ENCODE data around the gene CNKSR1. TPM values are rescaled to one million over a fixed set of nuclear protein-coding genes. Genes with fewer than 3 reads are reported as not detected.

CNKSR1 gene
- total and polyA plus RNA-seq, 2 of the 8 experiments (the other 6 are each of a cell fraction or from before 2014, with no cell fraction given): 13.9 to 14.5 TPM

DNA sequence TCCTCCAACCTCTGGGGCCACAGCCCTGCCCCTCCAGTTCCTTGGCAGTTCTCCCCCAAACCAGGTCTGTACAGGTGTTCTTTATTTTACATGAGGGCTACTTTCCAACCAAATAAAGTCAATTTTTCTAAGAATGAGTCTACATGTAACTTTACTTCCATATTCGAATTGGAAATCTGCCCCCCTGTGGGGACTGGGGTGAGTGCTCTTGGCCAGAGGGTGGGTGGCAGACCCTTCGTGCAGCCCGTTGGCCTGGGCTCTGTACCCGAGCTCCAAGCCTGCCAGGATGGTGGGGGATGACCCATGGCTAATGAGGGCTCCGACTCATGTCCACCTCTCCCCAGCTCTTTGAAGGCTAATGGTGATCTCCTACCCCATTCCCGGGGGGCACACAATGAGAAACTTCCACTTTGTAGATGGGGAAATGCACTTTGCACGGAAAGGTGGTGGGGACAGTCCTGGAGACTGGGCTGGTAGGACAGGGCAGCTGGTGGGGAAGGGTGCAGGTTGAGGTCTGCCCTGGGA, 12.5 kb downstream of the CNKSR1 start:
- 92% methylated on average over 7 of the region's 7 CpGs; no CpG with 5 or more reads in 1 of the 2 experiments for WGBS, 2 experiments (ENCODE audit: extremely low coverage in 1 of 2, insufficient coverage in 1 of 2, insufficient read length in 1 of 2, insufficient replicate concordance in 2 of 2, low coverage in 1 of 2, low lambda C conversion rate in 2 of 2, missing lambda C conversion rate in 1 of 2)
- H3K23ac ChIP-seq (ENCODE audit: insufficient read length): no peak overlapping the region
- no peaks in the 10 kb centered on the region for H3K23me2 ChIP-seq (ENCODE audit: low read depth, low read length)
- H2BK20ac ChIP-seq (ENCODE audit: low read length): no peak overlapping the region
- H4K91ac ChIP-seq (replicated peaks; ENCODE audit: insufficient read length, low read length): peak overlapping the region; percentile 67
- H2BK15ac ChIP-seq (ENCODE audit: low read length): no peak overlapping the region
- H2BK120ac ChIP-seq (replicated peaks; ENCODE audit: low read depth, low read length): no peak overlapping the region
- no peak for FAIRE-seq
- H4K20me1 ChIP-seq (replicated peaks in 1 of 2; ENCODE audit: control insufficient read depth in 1 of 2, insufficient read depth in 2 of 2, low read length in 2 of 2): no peaks in the 10 kb centered on the region
- no peak overlapping the region for H2BK5ac ChIP-seq (ENCODE audit: low read depth, low read length)
- H3K79me1 ChIP-seq (ENCODE audit: low read depth, low read length): no peaks in the 10 kb centered on the region
- no peak overlapping the region for H3K4me3 ChIP-seq (ENCODE audit: extremely low read depth in 1 of 4, insufficient read depth in 2 of 4, low read depth in 3 of 4, low read length in 4 of 4)
- DNase-seq (ENCODE audit: low read depth in 1 of 2, low spot score in 2 of 2): no peak
- peak overlapping the region; percentile 32; the same call in 1 of the 2 replicates for H2BK12ac ChIP-seq (ENCODE audit: low read depth, low read length)
- no peak overlapping the region for H4K5ac ChIP-seq (ENCODE audit: insufficient read length, low read depth, low read length)
- no peaks in the 10 kb centered on the region for H3K9me3 ChIP-seq (ENCODE audit: insufficient read depth in 2 of 2, low read depth in 1 of 2, low read length in 1 of 2)
- H3K27ac ChIP-seq (ENCODE audit: low read depth, low read length): no peak overlapping the region
- peaks cover 0 to 10% (median 1%) of the 10 kb centered on the region in 4 experiments; a peak in 3 of 8 replicates for H3K36me3 ChIP-seq (ENCODE audit: control insufficient read depth in 2 of 4, insufficient read depth in 4 of 4, low read length in 3 of 4)
- no peaks in the 10 kb centered on the region for H3K79me2 ChIP-seq (ENCODE audit: control insufficient read depth in 1 of 2, insufficient read depth in 2 of 2, low read length in 2 of 2)
- H2AFZ ChIP-seq (ENCODE audit: low read length): no peak overlapping the region
- no peak overlapping the region for H3K18ac ChIP-seq (ENCODE audit: extremely low read depth, low read length)
- CTCF ChIA-PET (ENCODE audit: partially characterized antibody): interaction anchor here (0.6 to 12.6 kb wide), 35 partner anchors 10 to 174 kb away, joined by 3 to 159 read pairs (median 5); partner anchors contain the start of genes C1orf232, CD52, CEP85 and CNKSR1
- H3K4me1 ChIP-seq (replicated peaks in 1 of 4; ENCODE audit: control insufficient read depth in 3 of 4, insufficient read depth in 4 of 4, low read length in 3 of 4): peaks cover 0 to 7% (median 2%) of the 10 kb centered on the region in 4 experiments; a peak in 3 of 7 replicates
- H3K9ac ChIP-seq (replicated peaks in 1 of 4; ENCODE audit: extremely low read depth in 1 of 4, low read depth in 3 of 4, low read length in 3 of 4): no peak overlapping the region
- no peak overlapping the region for H3K56ac ChIP-seq (replicated peaks; ENCODE audit: insufficient read length, low read depth, low read length)
- H2AK5ac ChIP-seq (ENCODE audit: low read depth, low read length): no peak overlapping the region
- no peak overlapping the region for H3K4ac ChIP-seq (replicated peaks; ENCODE audit: insufficient read length, low read depth, low read length)
- POLR2A ChIA-PET (ENCODE audit: partially characterized antibody): interaction anchor here (0.6 to 3.2 kb wide), 14 partner anchors 9 to 298 kb away, joined by 3 to 22 read pairs (median 4); partner anchors contain the start of genes CEP85, CNKSR1, SH3BGRL3 and ZNF593
- H3K27me3 ChIP-seq (replicated peaks in 1 of 4; ENCODE audit: control insufficient read depth in 3 of 4, extremely low read depth in 1 of 4, insufficient read depth in 3 of 4, low read length in 3 of 4): no peaks in the 10 kb centered on the region
- no peak overlapping the region for H3K14ac ChIP-seq (ENCODE audit: insufficient read length)
- no peak overlapping the region; the same call in 1 of the 2 replicates for H4K8ac ChIP-seq (ENCODE audit: extremely low read depth, insufficient read depth, low read length)
- H3K4me2 ChIP-seq (ENCODE audit: insufficient read depth in 1 of 2, low read depth in 2 of 2, low read length in 2 of 2): 0 out of 4 replicates have a peak overlapping the region, but pooled peaks of 1 of the 2 experiments have one; percentile 29
- TF ChIP-seq CHD1 (IDR thresholded peaks at IDR 0.05; ENCODE audit: low read depth, low read length) (no peak), SIN3A (conservative IDR thresholded peaks at IDR 0.05 in 1 of 2, IDR thresholded peaks at IDR 0.05 in 1 of 2; ENCODE audit: low read depth in 1 of 2, low read length in 2 of 2) (no peak), CTBP2 (IDR thresholded peaks at IDR 0.05; ENCODE audit: borderline replicate concordance, insufficient read depth, insufficient read length, low read length) (no peak), RNF2 (IDR thresholded peaks at IDR 0.05; ENCODE audit: borderline replicate concordance, low read depth, low read length, missing control alignments, poor library complexity, severe bottlenecking) (no peak), RXRA (IDR thresholded peaks at IDR 0.05; ENCODE audit: insufficient read depth, low read depth, low read length) (no peak), TCF12 (IDR thresholded peaks at IDR 0.05; ENCODE audit: low read depth, low read length) (no peak), HDAC2 (IDR thresholded peaks at IDR 0.05; ENCODE audit: borderline replicate concordance in 1 of 2, low read depth in 2 of 2, low read length in 2 of 2) (no peak), SIRT6 (IDR thresholded peaks at IDR 0.05; ENCODE audit: low read length) (no peak), CREB1 (IDR thresholded peaks at IDR 0.05) (no peak), ZNF274 (IDR thresholded peaks at IDR 0.05; ENCODE audit: borderline replicate concordance, extremely low read depth, low read length) (no peak)
- TF ChIP-seq, protein P1, sequence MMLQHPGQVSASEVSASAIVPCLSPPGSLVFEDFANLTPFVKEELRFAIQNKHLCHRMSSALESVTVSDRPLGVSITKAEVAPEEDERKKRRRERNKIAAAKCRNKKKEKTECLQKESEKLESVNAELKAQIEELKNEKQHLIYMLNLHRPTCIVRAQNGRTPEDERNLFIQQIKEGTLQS (IDR thresholded peaks at IDR 0.05; ENCODE audit: insufficient read depth, low read depth, low read length): no peak
